ENCODE results near the gene LMX1A. TPM values are rescaled to one million over a fixed set of nuclear protein-coding genes. Genes with fewer than 3 reads are reported as not detected.

LMX1A gene
- total RNA-seq, 2 donors from 2014 or later, result not detected

DNA sequence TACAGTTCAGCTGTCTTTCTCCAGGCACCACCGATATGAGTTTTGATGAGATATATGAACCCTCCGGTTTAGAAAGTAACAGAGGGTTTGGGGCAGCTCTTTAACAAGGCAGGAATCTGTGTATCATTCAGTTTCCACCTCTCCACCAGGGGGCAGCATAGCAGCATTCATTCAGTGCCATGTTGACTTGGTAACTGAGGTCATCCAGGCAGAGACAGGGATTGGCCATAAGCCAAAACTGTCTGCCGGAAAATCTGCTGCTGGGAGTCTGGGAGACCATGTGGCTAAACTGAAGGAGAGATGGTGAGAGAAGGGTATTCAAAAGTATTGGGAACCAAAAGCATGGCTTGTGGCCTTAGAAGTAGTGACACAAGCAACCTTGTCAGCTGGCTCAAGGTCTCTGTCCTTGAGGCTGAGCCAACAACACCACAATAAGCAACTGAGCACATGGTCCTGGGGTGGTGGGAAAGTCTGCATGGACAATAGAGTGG, 98.5 kb downstream of the LMX1A start:
- no peaks in the 10 kb centered on the region for H3K9me3 ChIP-seq
- H3K27me3 ChIP-seq, result no peaks in the 10 kb centered on the region
- H3K4me3 ChIP-seq, result no peak overlapping the region
- no peak overlapping the region for H3K27ac ChIP-seq
- TF ChIP-seq, protein P1, sequence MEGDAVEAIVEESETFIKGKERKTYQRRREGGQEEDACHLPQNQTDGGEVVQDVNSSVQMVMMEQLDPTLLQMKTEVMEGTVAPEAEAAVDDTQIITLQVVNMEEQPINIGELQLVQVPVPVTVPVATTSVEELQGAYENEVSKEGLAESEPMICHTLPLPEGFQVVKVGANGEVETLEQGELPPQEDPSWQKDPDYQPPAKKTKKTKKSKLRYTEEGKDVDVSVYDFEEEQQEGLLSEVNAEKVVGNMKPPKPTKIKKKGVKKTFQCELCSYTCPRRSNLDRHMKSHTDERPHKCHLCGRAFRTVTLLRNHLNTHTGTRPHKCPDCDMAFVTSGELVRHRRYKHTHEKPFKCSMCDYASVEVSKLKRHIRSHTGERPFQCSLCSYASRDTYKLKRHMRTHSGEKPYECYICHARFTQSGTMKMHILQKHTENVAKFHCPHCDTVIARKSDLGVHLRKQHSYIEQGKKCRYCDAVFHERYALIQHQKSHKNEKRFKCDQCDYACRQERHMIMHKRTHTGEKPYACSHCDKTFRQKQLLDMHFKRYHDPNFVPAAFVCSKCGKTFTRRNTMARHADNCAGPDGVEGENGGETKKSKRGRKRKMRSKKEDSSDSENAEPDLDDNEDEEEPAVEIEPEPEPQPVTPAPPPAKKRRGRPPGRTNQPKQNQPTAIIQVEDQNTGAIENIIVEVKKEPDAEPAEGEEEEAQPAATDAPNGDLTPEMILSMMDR (IDR thresholded peaks at IDR 0.05), result peak; percentile 29 to 64
- H3K36me3 ChIP-seq, result no peaks in the 10 kb centered on the region
- H3K4me1 ChIP-seq, result no peaks in the 10 kb centered on the region
- peak; percentile 76 for DNase-seq (ENCODE audit: low spot score)

DNA sequence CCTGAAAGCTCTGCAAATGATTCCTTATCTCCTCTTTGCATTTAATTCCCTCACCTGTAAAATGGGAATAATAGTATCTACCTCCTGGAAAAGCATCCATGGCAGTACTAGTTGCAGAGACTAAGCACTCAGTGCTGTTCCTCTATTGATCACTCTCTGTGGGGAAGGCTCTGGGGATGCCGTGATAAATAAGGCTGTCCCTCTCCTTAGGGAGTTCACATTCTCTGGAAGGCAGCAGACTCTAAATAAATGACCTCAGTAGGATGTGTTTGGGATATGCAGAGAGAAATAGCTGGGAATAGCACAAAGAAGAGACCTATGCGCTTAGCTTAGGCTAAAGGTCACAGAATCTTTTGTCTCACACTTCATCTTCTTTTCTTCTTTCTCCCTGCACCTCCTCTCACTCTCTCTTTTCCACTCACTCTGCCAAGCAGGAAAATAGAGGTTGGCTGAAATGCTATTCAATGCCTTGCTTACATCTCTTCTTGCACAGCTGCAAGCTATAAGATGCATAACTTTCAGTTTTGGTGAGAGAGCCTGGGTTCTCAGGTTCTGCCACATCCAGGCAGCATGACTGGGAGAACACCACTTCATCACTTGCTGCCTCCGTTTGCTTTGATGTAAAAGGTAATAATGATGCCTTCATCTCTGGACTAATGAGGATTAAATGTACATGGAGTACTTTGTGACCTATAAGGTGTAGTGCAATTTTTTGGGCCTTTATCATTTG, 101.5 kb downstream of the LMX1A start:
- H3K27me3 ChIP-seq, result no peaks in the 10 kb centered on the region
- H3K27ac ChIP-seq, result no peak overlapping the region
- H3K4me3 ChIP-seq, result no peak overlapping the region
- H3K4me1 ChIP-seq, result no peaks in the 10 kb centered on the region
- H3K36me3 ChIP-seq, result no peaks in the 10 kb centered on the region
- H3K9me3 ChIP-seq, result no peaks in the 10 kb centered on the region
- DNase-seq (ENCODE audit: low spot score), result no peak
- TF ChIP-seq, protein P1 (IDR thresholded peaks at IDR 0.05), result no peak

- Histone ChIP-seq H3K4me1 (no peaks in the 10 kb centered on the region), H3K4me3 (no peak overlapping the region), H3K27ac (no peak overlapping the region), H3K27me3 (no peaks in the 10 kb centered on the region), H3K36me3 (no peaks in the 10 kb centered on the region), H3K9me3 (no peaks in the 10 kb centered on the region)
- DNase-seq (ENCODE audit: low spot score), result no peak
- TF ChIP-seq, protein P1 (IDR thresholded peaks at IDR 0.05), result no peak
These were observed 102.1 kb downstream of the LMX1A start for GRCh38 chr1:165254376-165254775.

- Histone ChIP-seq H3K4me3 (no peak overlapping the region), H3K9me3 (no peaks in the 10 kb centered on the region), H3K27ac (no peak overlapping the region), H3K36me3 (no peaks in the 10 kb centered on the region), H3K27me3 (no peaks in the 10 kb centered on the region), H3K4me1 (no peaks in the 10 kb centered on the region)
- DNase-seq (ENCODE audit: low spot score), result no peak
- TF ChIP-seq, protein P1 (IDR thresholded peaks at IDR 0.05), result no peak
These were observed 102.7 kb downstream of the LMX1A start for GRCh38 chr1:165253818-165254254.

GRCh38 chr1:165248969-165249571, 107.4 kb downstream of the LMX1A start:
- H3K9me3 ChIP-seq, result no peaks in the 10 kb centered on the region
- DNase-seq (ENCODE audit: low spot score), result no peak
- H3K27me3 ChIP-seq, result no peaks in the 10 kb centered on the region
- TF ChIP-seq, protein P1 (IDR thresholded peaks at IDR 0.05), result no peak
- no peaks in the 10 kb centered on the region for H3K36me3 ChIP-seq
- no peak overlapping the region for H3K27ac ChIP-seq
- H3K4me1 ChIP-seq, result no peaks in the 10 kb centered on the region
- no peak overlapping the region for H3K4me3 ChIP-seq

Measured in right atrium auricular region (tissue), 2 donors.